ENCODE data around the gene NGF.
"Not testable (repeated sequence)": the region's sequence is repeated elsewhere in the genome, so short reads cannot be mapped to it uniquely, and the experiment has no call there.

The NGF gene

DNA sequence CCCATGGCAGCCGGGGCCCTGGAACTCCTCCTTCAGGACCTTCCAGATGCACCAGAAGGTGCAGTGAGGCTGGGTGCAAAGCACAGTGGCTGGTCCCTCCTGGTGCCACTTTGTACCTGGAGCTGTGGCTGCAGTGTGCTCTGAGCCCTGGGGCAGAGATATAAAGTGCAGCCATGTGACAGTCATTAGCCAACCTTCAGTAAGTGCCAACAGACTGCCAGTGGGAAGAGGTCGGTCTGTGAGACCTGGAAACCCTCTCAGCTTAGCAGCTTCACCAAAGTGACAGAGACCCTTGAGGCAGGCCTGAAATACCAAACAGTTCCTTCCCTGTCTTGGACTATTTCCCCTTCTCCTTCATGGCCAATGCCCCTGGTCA lies 26.7 kb upstream of the NGF start:
- no peak overlapping the region for H3K4me3 ChIP-seq (ENCODE audit: low read depth, low read length)
- TF ChIP-seq CTCF (IDR thresholded peaks at IDR 0.05; ENCODE audit: control insufficient read depth, extremely low read depth, insufficient read depth) = no peak
- DNase-seq (ENCODE audit: low read depth) = no peak

DNA sequence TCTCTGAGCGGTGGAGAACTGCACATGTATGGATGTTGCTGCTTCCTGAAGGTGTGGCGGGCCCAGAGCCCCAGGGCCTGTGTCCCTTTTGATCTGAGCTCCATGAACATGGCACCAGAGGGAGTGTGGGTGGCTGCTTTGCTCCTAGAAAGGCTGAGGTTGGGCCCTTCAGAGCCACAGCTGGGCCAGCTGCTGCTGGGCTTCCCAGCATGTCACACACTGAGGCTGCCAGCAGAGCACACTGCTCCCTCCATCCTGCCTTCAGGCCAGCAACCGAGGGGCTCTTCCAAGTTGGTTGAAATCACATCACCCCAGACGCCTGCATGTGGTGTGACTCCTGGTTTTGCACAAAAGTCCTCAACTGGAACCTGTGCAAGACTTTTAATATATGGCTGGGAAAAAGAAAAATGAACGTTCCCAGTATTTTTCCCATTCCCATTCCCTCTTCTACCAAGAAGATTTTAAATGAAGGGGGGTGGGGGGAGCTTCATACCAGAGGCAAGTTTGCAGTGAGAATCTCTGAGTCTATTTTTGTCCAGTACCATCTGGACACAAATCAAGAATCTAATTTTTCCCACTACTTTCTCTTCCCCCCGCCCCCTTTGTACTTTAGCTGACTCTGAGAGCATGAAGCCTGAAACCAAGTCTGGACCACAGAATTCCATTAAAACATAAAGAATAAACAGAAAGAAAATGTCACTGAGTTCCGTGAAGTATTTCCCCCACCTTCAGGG lies 26.2 kb upstream of the NGF start:
- no peak for DNase-seq (ENCODE audit: low read depth)
- TF ChIP-seq CTCF (IDR thresholded peaks at IDR 0.05; ENCODE audit: control insufficient read depth, extremely low read depth, insufficient read depth) = no peak
- no peak overlapping the region for H3K4me3 ChIP-seq (ENCODE audit: low read depth, low read length)

- DNase-seq (ENCODE audit: low read depth) = no peak
- no peak for TF ChIP-seq CTCF (IDR thresholded peaks at IDR 0.05; ENCODE audit: control insufficient read depth, extremely low read depth, insufficient read depth)
- H3K4me3 ChIP-seq (ENCODE audit: low read depth, low read length) = no peak overlapping the region
Observed at GRCh38 chr1:115363171-115363570, 25.1 kb upstream of the NGF start.

GRCh38 chr1:115360505-115361129 lies 22.6 kb upstream of the NGF start:
- H3K4me3 ChIP-seq (ENCODE audit: low read depth, low read length); DNase-seq (ENCODE audit: low read depth): not testable (repeated sequence)

- not testable (repeated sequence) for DNase-seq (ENCODE audit: low read depth); H3K4me3 ChIP-seq (ENCODE audit: low read depth, low read length)
Observed at GRCh38 chr1:115359787-115360452, 21.9 kb upstream of the NGF start.

DNA sequence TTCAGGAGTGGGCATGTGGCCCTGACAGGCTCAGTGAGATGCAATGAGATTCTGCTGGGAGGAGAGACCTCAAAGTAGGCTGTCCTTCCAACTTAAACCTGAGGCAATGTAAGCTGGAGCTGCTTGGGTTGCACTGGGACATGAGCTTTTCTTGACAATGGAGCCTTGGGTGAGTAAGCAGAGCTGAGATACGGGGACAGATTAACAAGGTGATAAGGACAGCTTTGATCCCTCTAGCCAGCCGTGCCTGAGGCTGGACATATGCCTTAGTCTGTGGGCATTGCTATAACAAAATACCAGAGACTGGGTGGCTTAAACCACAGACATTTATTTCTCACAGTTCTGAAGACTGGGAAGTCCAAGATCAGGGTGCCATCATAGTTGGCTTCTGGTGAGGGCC lies 18.3 kb upstream of the NGF start:
- peak; percentile 26 for DNase-seq (ENCODE audit: low read depth)
- TF ChIP-seq CTCF (IDR thresholded peaks at IDR 0.05; ENCODE audit: control insufficient read depth, extremely low read depth, insufficient read depth) = no peak
- no peak overlapping the region for H3K4me3 ChIP-seq (ENCODE audit: low read depth, low read length)

GRCh38 chr1:115355069-115355468 lies 17.0 kb upstream of the NGF start:
- no peak for DNase-seq (ENCODE audit: low read depth)
- no peak for TF ChIP-seq CTCF (IDR thresholded peaks at IDR 0.05; ENCODE audit: control insufficient read depth, extremely low read depth, insufficient read depth)
- H3K4me3 ChIP-seq (ENCODE audit: low read depth, low read length) = no peak overlapping the region

- no peak for DNase-seq (ENCODE audit: low read depth)
- TF ChIP-seq CTCF (IDR thresholded peaks at IDR 0.05; ENCODE audit: control insufficient read depth, extremely low read depth, insufficient read depth) = no peak
- H3K4me3 ChIP-seq (ENCODE audit: low read depth, low read length) = no peak overlapping the region
Observed at GRCh38 chr1:115351143-115351542, 13.1 kb upstream of the NGF start.
